HepG2 (cell line): ENCODE measurements around the gene ABAT. TPM values are rescaled to one million over a fixed set of nuclear protein-coding genes. Genes with fewer than 3 reads are reported as not detected.

Experiments
- ATAC-seq: fragments of 200-7000 bp; cut with Tn5 transposase; 3 replicates; pipeline ENCODE4 v1.9.1; 2020; ENCODE audit warnings: mild to moderate bottlenecking, moderate library complexity
- BruUV-seq: library from RNA; stranded (reverse); fragments of 400-500 nt; replicated peaks from 2 replicates; lab custom pipeline; 2021; lab: Mats Ljungman, UMichigan
- CTCF ChIA-PET: fragments of 300-600 bp; formaldehyde crosslinking; extraction: SDS; loops from one replicate; lab custom pipeline; 2021; ENCODE audit warnings: low total read pairs, inconsistent platforms, low intra/inter-chr PET ratio; lab: Yijun Ruan, JAX
- POLR2A ChIA-PET: fragments of 350-600 bp; sonication (Branson Sonifier 250); formaldehyde crosslinking; loops from one replicate; lab custom pipeline; 2020; ENCODE audit warnings: antibody characterized with exemption, inconsistent platforms; lab: Yijun Ruan, JAX
- DNase-seq: peaks from one replicate; pipeline ENCODE4 v3.0.0-alpha.2; 2015; ENCODE audit warnings: low spot score
- FAIRE-seq: peaks from 3 replicates; lab custom pipeline; 2011; peaks lifted over from hg19 to GRCh38; lab: Jason Lieb, UNC
- H2AFZ ChIP-seq: one replicate; pipeline ENCODE4 v1.6.1; 2011; ENCODE audit warnings: low read length, inconsistent platforms
- H3K27ac ChIP-seq: fragments of 300-600 bp; 3 replicates; pipeline ENCODE4 v1.8.0; 2011; ENCODE audit warnings: mixed run types, mild to moderate bottlenecking, mixed read lengths, low read length, inconsistent platforms; ENCODE audit not compliant: insufficient read depth; ENCODE audit errors: extremely low read length
- H3K27me3 ChIP-seq, 2 experiments: fragments of 200-600 bp in 1 of 2; 2 replicates in 1 of 2; 3 replicates in 1 of 2; pipeline versions ENCODE4 v1.6.0 to v1.8.0; 2011; ENCODE audit warnings: low read length in 2 of 2, mild to moderate bottlenecking in 2 of 2, moderate library complexity in 2 of 2, inconsistent platforms in 1 of 2; ENCODE audit not compliant: insufficient read depth in 2 of 2, control insufficient read depth in 1 of 2
- H3K36me3 ChIP-seq, 2 experiments: fragments of 200-600 bp in 1 of 2; replicated peaks in 1 of 2; 2 replicates in 1 of 2; 3 replicates in 1 of 2; pipeline versions ENCODE4 v1.5.1 to v1.8.0; 2011; ENCODE audit warnings: low read length in 2 of 2, inconsistent platforms in 1 of 2; ENCODE audit not compliant: insufficient read depth in 2 of 2, control insufficient read depth in 1 of 2
- H3K4me1 ChIP-seq: 2 replicates; pipeline ENCODE4 v1.5.1; 2012; ENCODE audit warnings: low read length, inconsistent platforms; ENCODE audit not compliant: insufficient read depth
- H3K4me2 ChIP-seq: 2 replicates; pipeline ENCODE4 v1.6.0; 2011; ENCODE audit warnings: low read depth, low read length, inconsistent platforms
- H3K4me3 ChIP-seq, 3 experiments: fragments of 200-600 bp in 1 of 3; sonication (generic), shearing (Covaris generic) in 1 of 3; replicated peaks in 1 of 3; 2 replicates each; pipeline ENCODE4 v1.5.1; 2011 to 2016; ENCODE audit warnings: low read length in 3 of 3, inconsistent platforms in 2 of 3, low read depth in 2 of 3, mild to moderate bottlenecking in 2 of 3, control low read depth in 1 of 3, mixed read lengths in 1 of 3; ENCODE audit not compliant: insufficient read depth in 1 of 3
- H3K79me2 ChIP-seq: one replicate; pipeline ENCODE4 v1.6.1; 2011; ENCODE audit warnings: low read length, inconsistent platforms; ENCODE audit not compliant: insufficient read depth
- H3K9ac ChIP-seq: 2 replicates; pipeline ENCODE4 v1.6.0; 2011; ENCODE audit warnings: mild to moderate bottlenecking, low read depth, low read length, inconsistent platforms; ENCODE audit not compliant: insufficient read depth
- H3K9me3 ChIP-seq: 2 replicates; pipeline ENCODE4 v1.5.1; 2012; ENCODE audit warnings: mild to moderate bottlenecking, low read length
- H4K20me1 ChIP-seq: 2 replicates; pipeline ENCODE4 v1.6.0; 2011; ENCODE audit warnings: inconsistent platforms, mild to moderate bottlenecking, low read length, moderate library complexity; ENCODE audit not compliant: insufficient read depth
- ADNP ChIP-seq: sonication (generic); formaldehyde crosslinking; IDR thresholded peaks from 2 replicates; pipeline ENCODE4 v1.4.0; 2020; ENCODE audit warnings: missing genetic modification reagents
- CHD4 ChIP-seq: fragments of 200-600 bp; sonication (generic); IDR thresholded peaks from 2 replicates; pipeline ENCODE4 v1.7.0; 2017; ENCODE audit warnings: mild to moderate bottlenecking, low read length, borderline replicate concordance
- HOXA9 ChIP-seq: sonication (generic); formaldehyde crosslinking; IDR thresholded peaks from 2 replicates; pipeline ENCODE4 v1.8.1; 2022; ENCODE audit warnings: missing genetic modification reagents, mild to moderate bottlenecking, moderate library complexity, borderline replicate concordance
- MATR3 ChIP-seq: sonication (generic); formaldehyde crosslinking; IDR thresholded peaks from 2 replicates; pipeline ENCODE4 v1.4.0; 2020; ENCODE audit warnings: missing genetic modification reagents
- NFIB ChIP-seq: sonication (generic); formaldehyde crosslinking; IDR thresholded peaks from 2 replicates; pipeline ENCODE4 v1.9.0; 2021; ENCODE audit warnings: missing genetic modification reagents, mild to moderate bottlenecking, borderline replicate concordance
- RCOR2 ChIP-seq: IDR thresholded peaks from 2 replicates; pipeline ENCODE4 v1.6.1; 2016; ENCODE audit warnings: missing biosample characterization, missing genetic modification reagents
- SYNCRIP ChIP-seq: fragments of 200-400 bp; formaldehyde crosslinking; IDR thresholded peaks from 2 replicates; pipeline ENCODE4 v1.6.1; 2018; ENCODE audit warnings: mild to moderate bottlenecking, low read depth, low read length; ENCODE audit not compliant: insufficient read depth
- TEAD3 ChIP-seq: optimal IDR thresholded peaks from 2 replicates; pipeline ENCODE3; 2016; ENCODE audit warnings: borderline replicate concordance
- ZBTB7B ChIP-seq: sonication (generic); formaldehyde crosslinking; IDR thresholded peaks from 2 replicates; pipeline ENCODE4 v1.4.0; 2020; ENCODE audit warnings: missing genetic modification reagents
- ZMYM3 ChIP-seq: sonication (generic); formaldehyde crosslinking; IDR thresholded peaks from 2 replicates; pipeline ENCODE4 v1.5.1; 2020; ENCODE audit warnings: mild to moderate bottlenecking, missing genetic modification reagents
- ZNF24 ChIP-seq: fragments of 450-650 bp; IDR thresholded peaks from 2 replicates; pipeline ENCODE4 v1.6.1; 2017; ENCODE audit warnings: antibody characterized with exemption, mild to moderate bottlenecking
- ZNF629 ChIP-seq: sonication (generic); formaldehyde crosslinking; conservative IDR thresholded peaks from 2 replicates; pipeline ENCODE4 v1.5.0; 2020; ENCODE audit warnings: missing genetic modification reagents
- ZNF879 ChIP-seq: sonication (generic); formaldehyde crosslinking; IDR thresholded peaks from 2 replicates; pipeline ENCODE4 v1.8.1; 2023; ENCODE audit warnings: missing genetic modification reagents
- WGBS: methylation state at CpG from one replicate; pipeline ENCODE4 v1.1.6; 2017; ENCODE audit warnings: low lambda C conversion rate; 5-methylcytosine and 5-hydroxymethylcytosine counted together
- in situ Hi-C: cut with HindIII; loops from 2 replicates; pipeline ENCODE4 v1.10.0; 2017; ENCODE audit warnings: low pct_unique_long_range_greater_than_20kb; ENCODE audit not compliant: extremely low pct_ligation_motif_present
- intact Hi-C: fragments of 100-400 bp; cut with micrococcal nuclease; formaldehyde crosslinking; loops from one replicate; pipeline ENCODE4 v1.10.0; 2022; ENCODE audit not compliant: unreplicated experiment
- polyA plus RNA-seq, 8 experiments: library from polyadenylated mRNA; depleted of rRNA in 3 of 8; stranded (reverse) in 7 of 8; unstranded in 1 of 8; fragments of >200 nt; fragmentation: Illumina TruSeq in 4 of 8; extraction: Trizol in 4 of 8; gene quantifications; 2 replicates each; pipeline versions ENCODE4 v1.2.1 to v1.2.3, GENCODE V29; 2011 to 2016; ENCODE audit warnings: low read depth in 4 of 8, missing spikeins in 1 of 8, mixed read lengths in 1 of 8; ENCODE audit not compliant: insufficient read depth in 1 of 8
- total RNA-seq, 5 experiments: library from RNA; depleted of rRNA; stranded (reverse); fragments of >200 nt; fragmentation: Illumina TruSeq; extraction: Trizol; gene quantifications; 2 replicates each; pipeline ENCODE4 v1.2.3, GENCODE V29; 2016; ENCODE audit warnings: low read depth in 1 of 5
- TF ChIP-seq, protein P1 (sequence below): IDR thresholded peaks from 2 replicates; pipeline ENCODE4 v1.6.1; 2012; ENCODE audit warnings: low read depth, low read length, improper control_type of control experiment
- TF ChIP-seq, protein P2 (sequence below): sonication (generic); formaldehyde crosslinking; IDR thresholded peaks from 2 replicates; pipeline ENCODE4 v1.5.0; 2020; ENCODE audit warnings: mild to moderate bottlenecking, missing genetic modification reagents, borderline replicate concordance

Gene ABAT
- total and polyA plus RNA-seq, 2 of the 13 experiments (the other 11 are each of a cell fraction or from before 2014, with no cell fraction given) = 47.6 to 97.3 TPM

DNA sequence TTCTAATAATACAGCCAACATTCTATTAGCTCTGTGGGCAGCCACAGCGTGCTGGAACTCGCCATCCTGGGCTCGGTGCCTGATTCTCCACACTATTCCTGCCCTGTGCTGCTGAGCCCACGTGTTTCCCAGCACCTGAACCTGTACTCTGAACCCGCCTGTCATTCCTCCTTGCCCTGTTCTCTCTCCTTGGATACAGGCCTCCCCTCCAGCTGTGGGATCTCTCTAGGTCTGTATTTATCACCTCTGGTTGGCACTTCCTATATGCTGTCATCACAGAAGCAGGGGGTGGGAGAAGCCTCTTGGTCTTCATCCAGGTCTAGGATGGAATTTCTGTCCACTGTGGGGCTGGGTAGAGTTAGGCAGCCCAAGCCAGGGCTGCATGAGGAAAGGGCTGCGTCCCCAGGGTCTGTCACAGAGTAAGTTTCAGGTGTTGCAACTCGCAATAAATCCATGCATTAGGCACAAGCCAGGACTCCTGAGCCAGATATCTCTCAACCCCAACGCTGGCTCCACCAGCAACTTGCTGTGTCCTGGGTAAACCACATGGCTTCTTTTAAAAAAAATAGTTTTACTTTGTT, 56.0 kb downstream of the ABAT start (continued):
- peak; percentile 39 for TF ChIP-seq TEAD3 (CRISPR knock-in tag)

DNA sequence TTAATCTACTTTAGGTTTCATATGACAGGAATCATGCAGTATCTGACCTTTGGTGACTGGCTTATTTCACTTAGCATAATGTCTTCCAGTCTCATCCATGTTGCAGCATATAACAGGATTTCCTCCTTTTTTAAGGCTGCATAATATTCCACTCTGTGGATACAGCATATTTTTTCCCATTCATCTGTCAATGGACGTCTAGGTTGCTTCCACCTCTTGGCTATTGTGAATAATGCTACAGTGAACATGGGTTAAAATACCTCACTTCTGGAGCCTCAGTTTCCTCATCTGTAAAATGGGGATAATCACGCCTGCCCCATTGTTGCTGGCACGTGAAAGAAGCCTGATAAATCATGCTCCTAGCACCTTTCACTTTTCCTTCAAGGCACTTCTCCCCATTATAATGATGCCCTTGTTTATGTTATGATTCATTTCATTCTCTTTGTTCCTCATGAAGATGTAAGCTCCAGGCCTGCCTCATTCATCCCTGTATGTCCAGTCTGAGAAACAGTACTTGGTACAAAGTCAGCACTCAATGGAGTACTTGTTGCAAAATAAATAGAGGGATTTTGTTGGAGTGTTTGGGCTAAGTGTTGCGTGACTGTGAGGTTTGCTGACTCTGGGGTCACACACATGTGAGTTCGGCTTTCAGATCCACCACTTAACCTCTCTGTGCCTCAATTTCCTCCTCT, 59.6 kb downstream of the ABAT start:
- no peaks in the 10 kb centered on the region for H3K27me3 ChIP-seq
- no peaks in the 10 kb centered on the region for H4K20me1 ChIP-seq
- intact Hi-C loops = no loop called here
- no peak overlapping the region for H2AFZ ChIP-seq
- H3K9ac ChIP-seq = no peak overlapping the region
- ChIA-PET CTCF (no interaction called here), POLR2A (no interaction called here)
- no peak for ATAC-seq
- WGBS = 94% methylated on average over 5 of the region's 5 CpGs
- BruUV-seq = no TSS peak
- no peak for DNase-seq
- FAIRE-seq = no peak
- peaks cover 22% of the 10 kb centered on the region for H3K4me1 ChIP-seq
- TF ChIP-seq CHD4 (peak; percentile 96), MATR3 (CRISPR knock-in tag) (no peak), ZNF629 (CRISPR knock-in tag) (peak; percentile 93), HOXA9 (CRISPR knock-in tag) (no peak), NFIB (CRISPR knock-in tag) (no peak), SYNCRIP (no peak), ZNF879 (CRISPR knock-in tag) (no peak), ZMYM3 (peak; percentile 76; the same call in 1 of the 2 replicates), ADNP (CRISPR knock-in tag) (peak; percentile 62; the same call in 1 of the 2 replicates), RCOR2 (CRISPR knock-in tag) (no peak), ZBTB7B (CRISPR knock-in tag) (no peak), ZNF24 (0 out of 2 replicates have a peak, but pooled peaks have one; percentile 53)
- TF ChIP-seq, protein P1, sequence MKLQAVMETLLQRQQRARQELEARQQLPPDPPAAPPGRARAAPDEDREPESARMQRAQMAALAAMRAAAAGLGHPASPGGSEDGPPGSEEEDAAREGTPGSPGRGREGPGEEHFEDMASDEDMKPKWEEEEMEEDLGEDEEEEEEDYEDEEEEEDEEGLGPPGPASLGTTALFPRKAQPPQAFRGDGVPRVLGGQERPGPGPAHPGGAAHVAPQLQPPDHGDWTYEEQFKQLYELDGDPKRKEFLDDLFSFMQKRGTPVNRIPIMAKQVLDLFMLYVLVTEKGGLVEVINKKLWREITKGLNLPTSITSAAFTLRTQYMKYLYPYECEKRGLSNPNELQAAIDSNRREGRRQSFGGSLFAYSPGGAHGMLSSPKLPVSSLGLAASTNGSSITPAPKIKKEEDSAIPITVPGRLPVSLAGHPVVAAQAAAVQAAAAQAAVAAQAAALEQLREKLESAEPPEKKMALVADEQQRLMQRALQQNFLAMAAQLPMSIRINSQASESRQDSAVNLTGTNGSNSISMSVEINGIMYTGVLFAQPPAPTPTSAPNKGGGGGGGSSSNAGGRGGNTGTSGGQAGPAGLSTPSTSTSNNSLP = no peak
- TF ChIP-seq, protein P2, sequence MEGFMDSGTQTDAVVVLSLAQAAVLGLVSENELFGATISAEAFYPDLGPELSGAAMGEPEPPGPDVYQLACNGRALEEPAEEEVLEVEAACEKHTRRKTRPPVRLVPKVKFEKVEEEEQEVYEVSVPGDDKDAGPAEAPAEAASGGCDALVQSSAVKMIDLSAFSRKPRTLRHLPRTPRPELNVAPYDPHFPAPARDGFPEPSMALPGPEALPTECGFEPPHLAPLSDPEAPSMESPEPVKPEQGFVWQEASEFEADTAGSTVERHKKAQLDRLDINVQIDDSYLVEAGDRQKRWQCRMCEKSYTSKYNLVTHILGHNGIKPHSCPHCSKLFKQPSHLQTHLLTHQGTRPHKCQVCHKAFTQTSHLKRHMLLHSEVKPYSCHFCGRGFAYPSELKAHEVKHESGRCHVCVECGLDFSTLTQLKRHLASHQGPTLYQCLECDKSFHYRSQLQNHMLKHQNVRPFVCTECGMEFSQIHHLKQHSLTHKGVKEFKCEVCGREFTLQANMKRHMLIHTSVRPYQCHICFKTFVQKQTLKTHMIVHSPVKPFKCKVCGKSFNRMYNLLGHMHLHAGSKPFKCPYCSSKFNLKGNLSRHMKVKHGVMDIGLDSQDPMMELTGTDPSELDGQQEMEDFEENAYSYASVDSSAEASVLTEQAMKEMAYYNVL (CRISPR knock-in tag) = no peak
- in situ Hi-C loops = no loop called here
- H3K4me3 ChIP-seq = no peak overlapping the region
- no peak overlapping the region for H3K4me2 ChIP-seq
- H3K79me2 ChIP-seq = no peaks in the 10 kb centered on the region
- no peaks in the 10 kb centered on the region for H3K9me3 ChIP-seq
- H3K27ac ChIP-seq = no peak overlapping the region
- H3K36me3 ChIP-seq = peaks cover 2 to 12% of the 10 kb centered on the region in 2 experiments; a peak in 2 of 5 replicates
